Small intestine (tissue), 7 donors: ENCODE data around the gene SLC38A3. TPM values are rescaled to one million over a fixed set of nuclear protein-coding genes. Genes with fewer than 3 reads are reported as not detected.

Source experiments
- DNase-seq, 2 donors: peaks; one replicate each; pipeline versions ENCODE4 v3.0.0 to v3.0.0-alpha.2; 2013
- FAIRE-seq: peaks from 2 replicates; lab custom pipeline; 2012; peaks lifted over from hg19 to GRCh38; lab: Jason Lieb, UNC
- H3K27ac ChIP-seq, 3 donors: one replicate each; pipeline ENCODE4 v1.5.1; 2013; ENCODE audit warnings: low read length in 2 of 3, mild to moderate bottlenecking in 2 of 3, control low read depth in 1 of 3, inconsistent platforms in 1 of 3, low read depth in 1 of 3, moderate library complexity in 1 of 3
- H3K27me3 ChIP-seq, 3 donors: one replicate each; pipeline ENCODE4 v1.6.1; 2013; ENCODE audit warnings: low read length in 3 of 3, inconsistent platforms in 1 of 3; ENCODE audit not compliant: control insufficient read depth in 3 of 3, insufficient read depth in 3 of 3
- H3K36me3 ChIP-seq, 3 donors: one replicate each; pipeline ENCODE4 v1.6.1; 2013; ENCODE audit warnings: low read length in 3 of 3, inconsistent platforms in 1 of 3, low read depth in 1 of 3, mild to moderate bottlenecking in 1 of 3, moderate library complexity in 1 of 3; ENCODE audit not compliant: control insufficient read depth in 3 of 3, insufficient read depth in 2 of 3
- H3K4me1 ChIP-seq, 3 donors: one replicate each; pipeline ENCODE4 v1.6.1; 2013; ENCODE audit warnings: low read length in 2 of 3, inconsistent platforms in 1 of 3, low read depth in 1 of 3, mild to moderate bottlenecking in 1 of 3, moderate library complexity in 1 of 3; ENCODE audit not compliant: control insufficient read depth in 3 of 3, insufficient read depth in 2 of 3
- H3K4me3 ChIP-seq, 3 donors: one replicate each; pipeline ENCODE4 v1.5.1; 2013; ENCODE audit warnings: low read length in 3 of 3, control low read depth in 1 of 3, inconsistent platforms in 1 of 3, low read depth in 1 of 3, mild to moderate bottlenecking in 1 of 3, moderate library complexity in 1 of 3
- H3K9me3 ChIP-seq, 2 donors: one replicate each; pipeline ENCODE4 v1.6.1; 2013; ENCODE audit warnings: low read depth in 1 of 2, low read length in 1 of 2; ENCODE audit not compliant: control insufficient read depth in 2 of 2, insufficient read depth in 1 of 2
- WGBS, 3 donors: extraction: QIAGEN DNeasy Blood & Tissue Kit; methylation state at CpG; one replicate each; pipeline ENCODE4 v1.1.7; 2013; 5-methylcytosine and 5-hydroxymethylcytosine counted together
- polyA plus RNA-seq, 4 donors: library from polyadenylated mRNA; stranded (reverse) in 3 of 4; unstranded in 1 of 4; fragments of 200-250 nt in 3 of 4; fragments of 120-200 nt in 1 of 4; gene quantifications; one replicate each; pipeline versions ENCODE4 v1.2.1 to v1.2.3, GENCODE V29; 2013
- donor health status: healthy with polysubstance abuse.
- donor health status: control.
- donor health status: control.
- donor health status: Bipolar disorder and iron deficiency.
- donor health status: healthy.

Gene SLC38A3
- polyA plus RNA-seq, 4 donors = 2.1 to 2.4 TPM; not detected in 2

DNA sequence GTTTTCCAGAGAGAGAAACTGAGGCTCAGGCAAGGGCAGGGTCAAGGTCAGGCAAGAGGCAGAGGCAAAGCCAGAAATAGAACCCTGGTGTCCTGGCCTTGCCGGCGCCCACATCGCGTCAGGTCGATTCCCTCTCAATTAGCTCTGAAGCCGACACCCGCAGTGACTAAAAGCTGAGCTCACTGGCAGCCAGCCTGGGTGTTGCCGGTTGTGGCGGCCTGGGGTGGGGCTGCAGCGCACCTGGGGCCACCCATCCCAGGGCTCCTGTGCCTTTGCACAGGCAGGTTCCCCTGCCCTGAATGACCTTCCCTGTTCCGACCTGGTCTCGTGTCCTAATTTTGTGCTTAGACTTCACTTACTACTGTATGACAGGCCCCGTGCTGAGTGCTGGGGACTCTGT, 43.8 kb upstream of the SLC38A3 start:
- DNase-seq = peak in 1 of 2 donors; percentile 84
- H3K27me3 ChIP-seq = peaks cover 0 to 67% (median 0%) of the 10 kb centered on the region in 3 donors
- WGBS, 3 donors = 10 to 54% (median 42%) methylated on average over 13 of the region's 13 CpGs
- FAIRE-seq = no peak
- H3K9me3 ChIP-seq = no peaks in the 10 kb centered on the region
- H3K4me1 ChIP-seq = peaks cover 1 to 41% (median 5%) of the 10 kb centered on the region in 3 donors
- peaks cover 0 to 37% (median 0%) of the 10 kb centered on the region in 3 donors for H3K36me3 ChIP-seq
- H3K4me3 ChIP-seq = no peak overlapping the region
- peak overlapping the region in 1 of 3 donors; percentile 84 for H3K27ac ChIP-seq

DNA sequence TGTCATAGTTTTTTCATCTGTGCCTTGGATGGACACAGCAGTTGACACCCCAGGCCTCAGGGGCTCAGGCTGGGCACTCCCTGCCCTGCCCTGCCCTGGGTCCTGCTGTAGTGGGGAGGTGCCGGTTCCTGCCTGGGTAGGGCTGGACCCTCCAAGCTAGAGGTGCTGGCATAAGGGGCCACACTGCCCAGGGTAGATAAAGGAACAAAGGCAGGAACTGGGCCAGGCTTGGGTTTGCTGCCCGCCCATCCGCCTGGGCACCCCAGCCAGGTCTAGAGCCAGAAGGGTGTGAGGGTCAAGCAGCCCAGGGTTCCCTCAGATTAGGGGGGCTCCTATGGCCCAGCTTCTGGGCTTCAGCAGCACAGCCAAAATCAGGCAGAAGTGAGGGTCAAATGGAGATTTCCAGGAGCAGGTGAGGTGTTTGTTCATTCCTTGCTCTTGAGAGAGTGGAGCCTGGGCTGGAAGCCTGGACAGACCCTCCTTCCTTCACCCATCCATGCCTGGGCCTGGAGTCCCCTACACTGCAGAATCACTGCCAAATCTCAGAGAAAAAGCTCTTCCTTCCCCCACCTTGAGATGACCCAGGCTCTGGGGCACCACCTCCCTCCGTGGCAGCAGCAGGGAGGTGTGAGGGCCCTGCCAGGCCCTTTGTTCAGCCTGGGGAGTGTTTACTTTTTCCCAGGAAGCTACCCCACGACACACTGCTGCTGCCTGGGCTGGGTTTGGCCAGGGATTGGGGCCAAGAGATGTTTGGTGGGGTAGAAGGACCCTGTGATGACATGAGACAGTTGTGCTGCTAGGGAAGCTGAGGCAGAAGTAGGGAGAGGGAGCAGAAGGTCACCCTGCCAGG, 42.8 kb upstream of the SLC38A3 start:
- Histone ChIP-seq H3K4me1 (peaks cover 4 to 44% (median 9%) of the 10 kb centered on the region in 3 donors), H3K4me3 (no peak overlapping the region), H3K27me3 (peaks cover 0 to 62% (median 0%) of the 10 kb centered on the region in 3 donors), H3K27ac (peak overlapping the region in 1 of 3 donors; percentile 84), H3K36me3 (peaks cover 0 to 37% (median 0%) of the 10 kb centered on the region in 3 donors), H3K9me3 (no peaks in the 10 kb centered on the region)
- DNase-seq (no peak), FAIRE-seq (no peak)
- 45 to 61% (median 54%) methylated on average over 5 of the region's 5 CpGs for WGBS, 3 donors

DNA sequence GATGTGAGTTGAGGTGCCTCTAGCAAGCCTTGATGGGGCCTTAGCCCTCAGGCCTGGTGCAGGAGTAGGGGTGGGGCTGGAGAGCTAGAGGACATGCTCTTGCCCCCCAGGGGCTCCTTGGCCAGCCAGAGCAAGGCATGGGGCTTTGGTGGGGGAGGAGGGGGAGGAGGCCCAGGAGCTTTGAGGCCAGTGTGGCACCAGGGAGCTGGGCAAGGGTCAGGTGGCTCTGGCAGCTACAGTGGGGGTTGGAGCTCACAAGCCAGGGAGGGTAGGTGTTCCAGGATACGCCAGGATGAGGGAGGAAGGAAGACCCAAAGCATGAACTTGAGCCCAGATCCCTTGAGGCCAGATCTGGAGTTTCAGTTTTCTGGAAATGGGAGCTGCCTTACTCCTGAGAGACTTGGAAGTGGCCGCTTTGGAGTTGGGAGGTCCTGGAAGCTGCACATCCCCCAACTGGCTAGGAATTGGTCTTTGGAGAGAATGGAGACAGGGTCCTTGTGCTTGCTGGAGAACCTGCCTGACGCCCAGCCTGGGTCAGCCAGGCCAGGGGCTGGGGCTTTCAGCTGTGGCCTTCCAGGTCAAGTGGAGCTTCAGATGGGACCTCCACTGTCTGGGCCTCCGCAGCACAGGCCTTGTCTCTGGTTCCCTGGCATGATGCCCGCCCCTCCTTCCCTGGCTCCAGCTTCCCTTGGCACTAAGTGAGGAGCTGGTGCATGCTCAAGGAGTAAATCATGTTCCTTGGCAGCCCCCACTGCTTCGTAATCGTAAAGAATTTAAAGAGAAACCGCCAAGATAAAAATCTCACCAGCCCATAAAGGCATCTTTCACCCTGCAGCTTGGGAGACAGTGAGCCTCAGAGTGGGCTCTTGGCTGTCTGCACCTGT, 41.3 kb upstream of the SLC38A3 start:
- H3K4me3 ChIP-seq = no peak overlapping the region
- H3K27me3 ChIP-seq = peaks cover 0 to 49% (median 0%) of the 10 kb centered on the region in 3 donors
- H3K27ac ChIP-seq = peak overlapping the region in 1 of 3 donors; percentile 49
- H3K4me1 ChIP-seq = peaks cover 4 to 39% (median 9%) of the 10 kb centered on the region in 3 donors
- WGBS, 3 donors = 34 to 43% (median 39%) methylated on average over 6 to 8 of the region's 8 CpGs
- DNase-seq (no peak), FAIRE-seq (no peak)
- peaks cover 0 to 40% (median 0%) of the 10 kb centered on the region in 3 donors for H3K36me3 ChIP-seq
- no peaks in the 10 kb centered on the region for H3K9me3 ChIP-seq

DNA sequence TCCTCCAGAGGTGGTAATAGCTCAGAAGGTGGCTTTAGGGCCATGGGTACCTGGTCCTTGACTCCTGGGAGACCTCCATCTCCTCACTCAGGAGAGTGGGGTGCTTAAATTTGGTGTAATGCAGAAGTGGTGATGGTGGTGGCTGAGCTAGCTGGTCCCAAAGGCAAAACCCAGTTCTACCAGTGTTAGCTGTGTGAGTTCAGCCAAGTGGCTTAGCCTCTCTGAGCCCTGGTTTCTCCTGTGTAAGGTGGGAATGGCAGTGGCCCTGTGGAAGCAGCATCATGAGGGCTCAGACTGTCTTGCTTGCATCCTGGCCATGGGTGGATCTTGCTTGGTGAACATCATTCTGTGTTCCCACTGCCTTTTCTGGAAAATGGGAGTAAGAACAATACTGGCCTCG, 40.6 kb upstream of the SLC38A3 start:
- Histone ChIP-seq H3K4me3 (no peak overlapping the region), H3K36me3 (peaks cover 0 to 39% (median 0%) of the 10 kb centered on the region in 3 donors), H3K27ac (peak overlapping the region in 2 of 3 donors; percentile 2 to 42), H3K4me1 (peaks cover 4 to 39% (median 9%) of the 10 kb centered on the region in 3 donors), H3K9me3 (no peaks in the 10 kb centered on the region), H3K27me3 (peaks cover 0 to 48% (median 0%) of the 10 kb centered on the region in 3 donors)
- DNase-seq = no peak
- WGBS, 3 donors = 23 to 44% (median 35%) methylated on average over 1 of the region's 1 CpG
- no peak for FAIRE-seq

DNA sequence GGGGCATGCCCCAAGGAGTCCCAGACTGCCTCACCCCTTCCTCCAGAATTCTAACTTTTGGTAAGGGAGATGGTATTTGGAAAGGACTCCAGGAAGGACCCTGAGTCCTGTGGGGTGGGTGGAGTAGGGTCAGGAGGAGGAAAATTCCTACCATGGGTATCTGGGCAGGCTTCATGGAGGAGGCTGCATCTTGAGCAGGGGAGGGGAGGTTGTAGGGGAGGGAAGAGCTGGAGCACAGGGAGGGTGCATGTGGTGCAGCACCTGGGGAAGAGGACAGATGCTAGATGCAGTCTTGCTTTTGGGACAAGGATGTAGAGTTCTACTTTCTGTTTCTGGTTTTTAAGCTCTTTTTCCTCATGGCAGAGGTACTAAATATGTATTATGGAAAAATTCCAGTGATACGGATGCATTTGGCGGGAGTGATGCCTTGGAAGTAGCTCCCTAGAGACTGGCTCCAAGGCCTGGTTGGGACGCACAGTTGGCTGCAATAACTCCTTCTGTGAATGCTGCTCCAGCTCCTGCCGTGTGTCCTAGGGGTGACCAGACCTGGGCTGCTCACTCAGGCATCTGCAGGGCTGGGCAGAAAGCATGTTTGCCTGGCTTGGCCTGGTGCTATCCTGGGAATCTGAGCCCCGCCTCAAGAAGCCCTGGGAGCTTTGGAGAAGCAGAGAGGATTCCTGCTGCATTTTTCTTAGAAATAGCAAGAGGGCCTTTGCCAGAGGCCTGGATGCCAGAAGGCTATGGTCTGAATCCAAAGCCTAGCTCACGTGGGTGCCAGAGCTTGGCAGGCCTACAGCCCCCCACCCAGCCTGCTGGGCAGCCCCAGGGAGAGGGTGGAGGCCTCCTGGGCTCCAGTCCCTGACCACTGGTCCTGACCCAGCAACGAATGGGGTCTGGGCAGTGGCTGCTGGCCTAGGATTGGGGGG, 39.8 kb upstream of the SLC38A3 start:
- H3K4me1 ChIP-seq = peaks cover 4 to 39% (median 9%) of the 10 kb centered on the region in 3 donors
- H3K36me3 ChIP-seq = peaks cover 0 to 34% (median 0%) of the 10 kb centered on the region in 3 donors
- no peak overlapping the region for H3K4me3 ChIP-seq
- WGBS, 3 donors = 35 to 43% (median 38%) methylated on average over 6 to 7 of the region's 7 CpGs
- peaks cover 0 to 46% (median 0%) of the 10 kb centered on the region in 3 donors for H3K27me3 ChIP-seq
- H3K9me3 ChIP-seq = no peaks in the 10 kb centered on the region
- FAIRE-seq = no peak
- H3K27ac ChIP-seq = peak overlapping the region; percentile 22 to 70 (median 56)
- DNase-seq = no peak

DNA sequence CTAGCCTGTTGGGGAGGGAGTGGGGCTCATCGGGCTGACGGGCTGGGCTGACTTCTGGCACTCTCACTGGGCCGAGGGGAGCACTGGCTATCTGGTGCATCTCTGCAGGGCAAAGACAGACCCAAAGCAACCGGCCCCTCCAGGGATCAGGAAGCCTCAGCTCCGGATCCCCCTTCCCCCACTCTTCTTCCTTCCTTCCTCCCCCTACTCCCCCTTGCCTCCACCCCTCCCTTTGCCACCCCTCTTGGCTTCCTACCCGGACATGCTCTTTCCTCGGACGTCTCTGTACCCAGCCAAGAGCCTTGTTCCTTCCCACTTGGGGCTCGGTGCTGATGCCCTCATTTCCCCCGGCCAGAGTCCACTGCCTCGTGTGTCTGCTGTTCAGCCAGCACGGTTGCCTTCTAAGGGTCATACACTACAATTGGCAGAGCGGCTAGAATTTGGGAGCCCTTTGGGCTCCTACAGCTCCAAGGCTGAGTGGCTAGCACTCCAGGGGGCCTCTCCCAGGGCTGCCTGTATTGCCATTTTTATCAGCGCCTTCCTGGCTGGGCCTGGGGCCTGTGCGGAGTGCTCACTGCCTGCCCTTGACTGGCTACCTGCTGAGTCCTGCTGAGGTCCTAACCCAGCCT, 39.0 kb upstream of the SLC38A3 start:
- WGBS, 3 donors = 8 to 27% (median 25%) methylated on average over 14 to 15 of the region's 15 CpGs
- H3K27ac ChIP-seq = peak overlapping the region; percentile 33 to 76 (median 56)
- DNase-seq (peak; percentile 56 to 90), FAIRE-seq (no peak)
- peaks cover 6 to 39% (median 9%) of the 10 kb centered on the region in 3 donors for H3K4me1 ChIP-seq
- no peak overlapping the region for H3K4me3 ChIP-seq
- H3K27me3 ChIP-seq = peaks cover 0 to 46% (median 0%) of the 10 kb centered on the region in 3 donors
- H3K36me3 ChIP-seq = peaks cover 0 to 32% (median 0%) of the 10 kb centered on the region in 3 donors
- H3K9me3 ChIP-seq = no peaks in the 10 kb centered on the region

DNA sequence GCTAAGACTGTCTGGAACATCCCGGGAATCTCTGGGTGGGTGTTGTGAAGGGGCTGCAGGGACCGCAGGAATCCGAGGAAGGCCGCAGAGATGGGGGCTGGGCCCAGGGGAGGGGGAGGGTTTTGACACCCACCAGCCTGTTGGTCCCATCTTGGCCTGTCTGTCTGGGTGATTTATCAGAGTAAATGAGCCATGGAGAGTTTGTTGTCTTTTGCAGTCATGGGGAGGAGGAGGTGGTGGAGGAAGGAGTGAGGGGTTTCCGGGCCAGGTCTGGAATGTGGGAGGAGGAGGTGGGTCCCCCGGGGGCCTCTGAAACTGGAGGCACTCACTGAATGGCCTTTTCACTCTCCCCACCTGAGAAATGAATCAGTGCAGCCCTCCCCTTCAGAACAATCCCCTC, 38.5 kb upstream of the SLC38A3 start:
- no peak overlapping the region for H3K4me3 ChIP-seq
- peak overlapping the region; percentile 33 to 76 (median 56) for H3K27ac ChIP-seq
- FAIRE-seq (no peak), DNase-seq (no peak)
- H3K4me1 ChIP-seq = peaks cover 7 to 42% (median 11%) of the 10 kb centered on the region in 3 donors
- WGBS, 3 donors = 52 to 65% (median 56%) methylated on average over 6 of the region's 6 CpGs
- H3K36me3 ChIP-seq = peaks cover 0 to 29% (median 0%) of the 10 kb centered on the region in 3 donors
- H3K27me3 ChIP-seq = peaks cover 0 to 43% (median 0%) of the 10 kb centered on the region in 3 donors
- no peaks in the 10 kb centered on the region for H3K9me3 ChIP-seq
